Heart left ventricle (tissue), 16 donors: ENCODE measurements around the gene TCF7. TPM values are rescaled to one million over a fixed set of nuclear protein-coding genes. Genes with fewer than 3 reads are reported as not detected.
A peak's percentile ranks its signal among the peaks of the same experiment; 100 is the strongest.

Experiments
- ATAC-seq, 4 donors: fragments of 200-7000 bp; cut with Tn5 transposase; one replicate each; pipeline ENCODE4 v1.9.1; 2020 to 2022; ENCODE audit warnings: moderate library complexity in 4 of 4, mild to moderate bottlenecking in 3 of 4, moderate number of reproducible peaks in 1 of 4
- DNase-seq, 5 donors: peaks; one replicate each; pipeline ENCODE4 v3.0.0-alpha.2; 2020
- H3K27ac ChIP-seq, 12 donors: fragments of 200-600 bp; sonication (generic) in 4 of 12; one replicate each; pipeline versions ENCODE4 v1.5.0 to v1.8.0; 2016 to 2022; ENCODE audit warnings: mild to moderate bottlenecking in 2 of 12
- H3K27me3 ChIP-seq, 9 donors: fragments of 200-600 bp; sonication (generic) in 2 of 9; one replicate each; pipeline versions ENCODE4 v1.5.1 to v1.8.0; 2016 to 2022; ENCODE audit warnings: mild to moderate bottlenecking in 3 of 9
- H3K36me3 ChIP-seq, 9 donors: fragments of 200-600 bp; sonication (generic) in 2 of 9; one replicate each; pipeline versions ENCODE4 v1.5.0 to v1.8.0; 2018 to 2022; ENCODE audit warnings: mild to moderate bottlenecking in 2 of 9
- H3K4me1 ChIP-seq, 12 donors: fragments of 200-600 bp; sonication (generic) in 4 of 12; one replicate each; pipeline versions ENCODE4 v1.5.0 to v1.8.0; 2016 to 2022; ENCODE audit warnings: mild to moderate bottlenecking in 3 of 12
- H3K4me3 ChIP-seq, 12 donors: fragments of 200-600 bp; sonication (generic) in 4 of 12; one replicate each; pipeline versions ENCODE4 v1.5.0 to v1.8.0; 2017 to 2022; ENCODE audit warnings: mild to moderate bottlenecking in 9 of 12, moderate library complexity in 4 of 12
- H3K9me3 ChIP-seq, 12 donors: fragments of 200-600 bp; sonication (generic) in 4 of 12; one replicate each; pipeline versions ENCODE4 v1.5.0 to v1.8.0; 2016 to 2022; ENCODE audit warnings: mild to moderate bottlenecking in 1 of 12
- POLR2A ChIP-seq, 2 donors: fragments of 450-650 bp; IDR thresholded peaks; one replicate each; pipeline ENCODE4 v1.6.1; 2017; ENCODE audit warnings: antibody characterized with exemption in 2 of 2, mild to moderate bottlenecking in 2 of 2, moderate library complexity in 2 of 2
- WGBS, 4 donors: extraction: QIAGEN DNeasy Blood & Tissue Kit in 2 of 4; methylation state at CpG; one replicate each; pipeline versions ENCODE4 v1.1.5 to v1.1.7; 2013 to 2018; 5-methylcytosine and 5-hydroxymethylcytosine counted together
- intact Hi-C, 10 donors: fragments of 100-400 bp; cut with DNase I; formaldehyde crosslinking; loops; one replicate each; pipeline versions ENCODE4 v1.11.1 to v1.14.2; 2022
- polyA plus RNA-seq, 2 donors: library from polyadenylated mRNA; stranded (reverse); fragments of 200-250 nt; gene quantifications; one replicate each; pipeline ENCODE4 v1.2.3, GENCODE V29; 2013
- total RNA-seq, 9 donors: library from RNA; depleted of rRNA in 2 of 9; stranded (reverse); fragments of >200 nt in 2 of 9; fragmentation: NEBNext Ultra II Directional in 3 of 9; extraction: Animal tissue kit (Norgen Biotek cat#: 25700) in 3 of 9; gene quantifications; one replicate each; pipeline versions ENCODE4 v1.1.0 to v1.2.4, GENCODE V29; 2016 to 2023
- TF ChIP-seq, protein P1 (sequence below), 12 donors: fragments of 200-600 bp; sonication (generic) in 4 of 12; IDR thresholded peaks; one replicate each; pipeline versions ENCODE4 v1.5.0 to v1.8.0; 2018 to 2022; ENCODE audit warnings: antibody characterized with exemption in 12 of 12, mild to moderate bottlenecking in 5 of 12
- donor health status: ischemic (EF 13 %, LVEDD 7.1; RV severe dilation, severe dysfunction).
- donor health status: healthy with polysubstance abuse.
- donor health status: DM: no; HTN: yes; CAD: no.
- donor health status: DM: no; HTN: no; CAD: no.
- donor health status: ischemic (EF 25% LVEDD 6.9; RV normal size, moderate dysfunction).
- donor health status: ischemic (EF 25% LVEDD 5.7; RV mildly dilated, moderate dysfunction).
- donor health status: healthy.
- donor health status: DM: yes; HTN: yes; CAD: no.
- donor health status: ischemic (EF 35%, LVEDD 5.7; RV mildly dilated, moderate dysfunction).
- donor health status: nonischemic (EF 11% LVEDD 7.7; RV severe dilation, severe dysfunction).
- donor health status: DM: yes; HTN: yes; CAD: no.
- donor health status: PGD.
- donor health status: ischemic (EF 29% LVEDD 5.4; RV normal size, mild dysfunction).
- donor health status: nonischemic (EF 23%, LVEDD 6.1; RV moderate dilation, normal function).

Gene TCF7
- total and polyA plus RNA-seq, 11 donors, result 0.79 to 5.2 (median 1.9) TPM

DNA sequence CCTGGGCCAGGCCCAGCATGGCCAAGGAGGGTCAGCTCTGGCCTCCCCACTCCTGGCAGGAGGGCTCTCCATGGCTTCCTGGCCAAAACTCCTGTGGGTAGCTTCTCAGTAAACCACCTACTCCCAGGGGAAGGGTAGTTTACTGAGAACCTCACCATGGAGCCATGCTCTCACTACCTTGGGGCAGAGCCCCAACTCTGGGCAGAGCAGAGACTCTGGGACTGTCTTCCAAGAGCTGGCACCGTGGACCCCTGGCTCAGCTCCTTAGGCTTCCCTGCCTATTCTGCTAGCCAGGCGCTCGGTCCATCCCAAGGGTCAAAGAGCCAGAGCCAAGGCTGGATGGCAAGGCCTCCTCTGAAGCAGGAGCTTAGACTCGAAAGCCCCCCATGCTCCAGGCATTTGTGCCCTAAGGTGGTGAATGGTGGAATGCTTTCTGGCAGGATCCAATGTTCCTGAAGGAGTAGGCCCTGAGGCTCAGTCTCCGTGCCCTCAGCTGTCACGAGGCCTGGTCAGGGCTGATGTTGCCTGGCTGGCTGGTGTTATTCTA, 19.6 kb downstream of the TCF7 start:
- TF ChIP-seq POLR2A (IDR thresholded peaks at IDR 0.05), result no peak
- TF ChIP-seq, protein P1, sequence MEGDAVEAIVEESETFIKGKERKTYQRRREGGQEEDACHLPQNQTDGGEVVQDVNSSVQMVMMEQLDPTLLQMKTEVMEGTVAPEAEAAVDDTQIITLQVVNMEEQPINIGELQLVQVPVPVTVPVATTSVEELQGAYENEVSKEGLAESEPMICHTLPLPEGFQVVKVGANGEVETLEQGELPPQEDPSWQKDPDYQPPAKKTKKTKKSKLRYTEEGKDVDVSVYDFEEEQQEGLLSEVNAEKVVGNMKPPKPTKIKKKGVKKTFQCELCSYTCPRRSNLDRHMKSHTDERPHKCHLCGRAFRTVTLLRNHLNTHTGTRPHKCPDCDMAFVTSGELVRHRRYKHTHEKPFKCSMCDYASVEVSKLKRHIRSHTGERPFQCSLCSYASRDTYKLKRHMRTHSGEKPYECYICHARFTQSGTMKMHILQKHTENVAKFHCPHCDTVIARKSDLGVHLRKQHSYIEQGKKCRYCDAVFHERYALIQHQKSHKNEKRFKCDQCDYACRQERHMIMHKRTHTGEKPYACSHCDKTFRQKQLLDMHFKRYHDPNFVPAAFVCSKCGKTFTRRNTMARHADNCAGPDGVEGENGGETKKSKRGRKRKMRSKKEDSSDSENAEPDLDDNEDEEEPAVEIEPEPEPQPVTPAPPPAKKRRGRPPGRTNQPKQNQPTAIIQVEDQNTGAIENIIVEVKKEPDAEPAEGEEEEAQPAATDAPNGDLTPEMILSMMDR (IDR thresholded peaks at IDR 0.05), result no peak
- H3K9me3 ChIP-seq, result no peaks in the 10 kb centered on the region
- no peak for ATAC-seq
- H3K27ac ChIP-seq, result no peak overlapping the region
- peaks cover 0 to 59% (median 25%) of the 10 kb centered on the region in 9 donors for H3K36me3 ChIP-seq
- no peak overlapping the region for H3K4me3 ChIP-seq
- peak in 1 of 5 donors; percentile 13 for DNase-seq
- WGBS, 4 donors, result 90 to 95% (median 93%) methylated on average over 4 to 6 of the region's 6 CpGs
- no peaks in the 10 kb centered on the region for H3K27me3 ChIP-seq
- intact Hi-C loops, result no loop called here
- peaks cover 0 to 83% (median 10%) of the 10 kb centered on the region in 12 donors for H3K4me1 ChIP-seq

DNA sequence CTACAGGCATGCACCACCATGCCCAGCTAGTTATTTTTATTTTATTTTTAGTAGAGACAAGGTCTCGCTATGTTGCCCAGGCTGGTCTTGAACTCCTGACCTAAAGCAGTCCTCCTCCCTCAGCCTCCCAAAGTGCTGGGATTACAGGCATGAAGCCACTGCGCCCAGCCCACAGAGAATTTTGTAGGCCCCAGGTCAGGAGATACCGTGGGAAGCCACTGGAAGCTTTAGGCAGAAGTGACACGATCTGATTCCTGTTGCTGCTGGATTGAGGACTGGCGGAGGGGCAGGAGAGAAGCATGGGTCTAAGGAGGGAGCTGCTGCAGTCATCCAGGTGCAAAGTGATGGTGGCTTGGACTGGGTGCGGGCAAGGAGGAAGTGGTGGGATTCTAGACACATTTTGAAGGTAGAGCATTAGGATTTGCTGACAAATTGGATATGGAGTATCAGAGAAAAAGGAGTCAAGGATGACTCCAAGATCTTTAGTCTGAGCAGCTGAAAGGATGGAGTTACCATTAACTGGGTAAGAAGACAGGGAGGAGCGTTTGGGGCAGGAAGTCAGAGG, 20.7 kb downstream of the TCF7 start:
- Histone ChIP-seq H3K4me1 (peaks cover 0 to 83% (median 17%) of the 10 kb centered on the region in 12 donors), H3K36me3 (peaks cover 0 to 66% (median 30%) of the 10 kb centered on the region in 9 donors), H3K4me3 (no peak overlapping the region), H3K27me3 (no peaks in the 10 kb centered on the region), H3K27ac (no peak overlapping the region), H3K9me3 (no peaks in the 10 kb centered on the region)
- WGBS, 4 donors, result 93 to 95% (median 94%) methylated on average over 7 of the region's 7 CpGs
- intact Hi-C loops, result no loop called here
- TF ChIP-seq, protein P1 (IDR thresholded peaks at IDR 0.05), result no peak
- TF ChIP-seq POLR2A (IDR thresholded peaks at IDR 0.05), result no peak
- no peak for ATAC-seq
- peak in 1 of 5 donors; percentile 3 for DNase-seq

DNA sequence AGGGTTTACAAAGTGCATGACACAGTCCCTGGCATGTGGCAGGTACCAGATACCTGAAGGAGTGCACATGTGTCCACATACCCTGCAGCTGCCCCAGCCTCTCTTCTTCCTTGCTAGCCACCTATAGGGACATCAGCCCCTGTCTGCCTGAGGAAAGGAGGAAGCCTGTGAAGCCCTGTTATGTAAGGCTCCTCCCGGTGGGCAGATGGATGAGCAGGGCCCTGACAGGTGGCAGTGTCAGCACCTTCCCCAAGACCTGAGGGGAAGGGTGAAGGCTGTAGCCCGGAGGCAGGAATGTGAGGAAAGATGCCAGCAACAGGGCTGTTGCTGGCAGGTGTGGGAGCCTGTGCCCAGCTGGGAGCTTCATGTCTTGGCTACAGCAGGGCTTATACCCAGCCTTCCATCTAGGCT, 21.7 kb downstream of the TCF7 start:
- Histone ChIP-seq H3K4me3 (no peak overlapping the region), H3K4me1 (peaks cover 0 to 75% (median 20%) of the 10 kb centered on the region in 12 donors), H3K9me3 (no peaks in the 10 kb centered on the region), H3K27ac (peak overlapping the region in 1 of 12 donors; percentile 32), H3K36me3 (peaks cover 0 to 70% (median 28%) of the 10 kb centered on the region in 9 donors), H3K27me3 (no peaks in the 10 kb centered on the region)
- no peak for TF ChIP-seq POLR2A (IDR thresholded peaks at IDR 0.05)
- TF ChIP-seq, protein P1 (IDR thresholded peaks at IDR 0.05), result no peak
- intact Hi-C loops, result loop anchor here in 1 of 10 donors (2.0 kb wide), 1 partner anchor 97 kb away; no protein-coding TSS in a partner anchor
- DNase-seq, result peak in 1 of 5 donors; percentile 7
- 66 to 100% (median 77%) methylated on average over 1 to 2 of the region's 2 CpGs for WGBS, 4 donors
- ATAC-seq, result no peak

DNA sequence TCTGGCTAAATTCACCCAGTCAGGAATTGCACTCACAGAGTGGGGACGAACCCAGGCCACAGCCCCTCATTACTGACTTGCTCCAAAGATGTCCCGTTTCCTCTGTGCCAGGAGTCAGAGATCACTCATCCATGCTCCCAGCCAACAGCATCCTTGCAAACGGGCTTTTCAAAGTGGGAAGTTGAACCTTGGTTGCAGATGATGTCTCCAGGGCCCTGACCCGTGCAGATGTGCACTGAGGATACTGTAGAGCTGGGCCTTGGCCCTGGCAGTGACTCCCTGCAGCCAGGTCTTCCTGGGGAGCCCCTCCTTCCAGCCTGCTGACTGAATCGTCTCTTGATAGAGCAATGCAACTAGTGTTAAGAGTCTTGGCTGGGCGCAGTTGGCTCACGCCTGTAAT, 22.3 kb downstream of the TCF7 start:
- Histone ChIP-seq H3K4me3 (no peak overlapping the region), H3K27ac (no peak overlapping the region), H3K27me3 (no peaks in the 10 kb centered on the region), H3K36me3 (peaks cover 0 to 70% (median 25%) of the 10 kb centered on the region in 9 donors), H3K9me3 (no peaks in the 10 kb centered on the region), H3K4me1 (peaks cover 0 to 70% (median 20%) of the 10 kb centered on the region in 12 donors)
- 69 to 85% (median 78%) methylated on average over 4 to 7 of the region's 7 CpGs for WGBS, 4 donors
- ATAC-seq (no peak), DNase-seq (peak in 3 of 5 donors; percentile 2 to 14 (median 12))
- TF ChIP-seq, protein P1 (IDR thresholded peaks at IDR 0.05), result no peak
- TF ChIP-seq POLR2A (IDR thresholded peaks at IDR 0.05), result no peak
- intact Hi-C loops, result loop anchor here in 1 of 10 donors (2.0 kb wide), 1 partner anchor 98 kb away; no protein-coding TSS in a partner anchor
